Transverse colon (tissue), 4 donors: ENCODE measurements around the gene PC. TPM values are rescaled to one million over a fixed set of nuclear protein-coding genes. Genes with fewer than 3 reads are reported as not detected.

Source experiments
- DNase-seq: peaks from one replicate; pipeline ENCODE4 v3.0.0-alpha.2; 2019
- H3K27ac ChIP-seq, 4 donors: fragments of 200-600 bp; sonication (generic); 2 replicates each; pipeline ENCODE4 v1.5.1; 2016 to 2018; ENCODE audit warnings: inconsistent platforms in 4 of 4
- H3K27me3 ChIP-seq: fragments of 200-600 bp; sonication (generic); 2 replicates; pipeline ENCODE4 v1.5.1; 2017; ENCODE audit warnings: inconsistent platforms
- H3K36me3 ChIP-seq, 4 donors: fragments of 200-600 bp; sonication (generic); 2 replicates each; pipeline ENCODE4 v1.5.1; 2017 to 2019; ENCODE audit warnings: inconsistent platforms in 4 of 4
- H3K4me1 ChIP-seq, 4 donors: fragments of 200-600 bp; sonication (generic); 2 replicates each; pipeline ENCODE4 v1.5.1; 2017 to 2020; ENCODE audit warnings: inconsistent platforms in 4 of 4
- H3K4me3 ChIP-seq, 4 donors: fragments of 200-600 bp; sonication (generic); 1 replicate in 1 of 4; 2 replicates in 3 of 4; pipeline versions ENCODE4 v1.5.1 to v1.6.1; 2017 to 2019; ENCODE audit warnings: inconsistent platforms in 4 of 4
- H3K9me3 ChIP-seq, 2 donors: fragments of 200-600 bp; sonication (generic); 2 replicates each; pipeline ENCODE4 v1.5.1; 2017 to 2019; ENCODE audit warnings: inconsistent platforms in 2 of 2
- EP300 ChIP-seq: sonication (generic); formaldehyde crosslinking; IDR thresholded peaks from one replicate; pipeline ENCODE4 v1.6.1; 2017; ENCODE audit warnings: antibody characterized with exemption, low read depth
- POLR2A ChIP-seq: fragments of 450-650 bp; IDR thresholded peaks from one replicate; pipeline ENCODE4 v1.6.1; 2016; ENCODE audit warnings: antibody characterized with exemption, mild to moderate bottlenecking, moderate library complexity
- POLR2AphosphoS5 ChIP-seq, 3 donors: sonication (generic); formaldehyde crosslinking; IDR thresholded peaks; one replicate each; pipeline ENCODE4 v1.6.1; 2016; ENCODE audit warnings: antibody characterized with exemption in 3 of 3
- WGBS, 2 donors: methylation state at CpG; one replicate each; pipeline ENCODE4 v1.1.5; 2018; ENCODE audit warnings: low coverage in 1 of 2; 5-methylcytosine and 5-hydroxymethylcytosine counted together
- in situ Hi-C, 4 donors: fragments of 200-750 bp; cut with MboI; loops; one replicate each; pipeline versions ENCODE4 v1.15.0 to v1.15.1; 2017; ENCODE audit warnings: low sequenced_read_pairs in 3 of 4, low pct_ligation_motif_present in 1 of 4, low pct_unique_long_range_greater_than_20kb in 1 of 4
- intact Hi-C: fragments of 100-400 bp; cut with DNase I; formaldehyde crosslinking; loops from one replicate; pipeline ENCODE4 v1.15.1; 2023; ENCODE audit warnings: low total_unique reads
- total RNA-seq, 4 donors: library from RNA; depleted of rRNA; stranded (reverse); fragments of >200 nt; gene quantifications; one replicate each; pipeline ENCODE4 v1.1.0, GENCODE V29; 2016
- TF ChIP-seq, protein P1 (sequence below), 5 experiments: fragments of 200-600 bp in 3 of 5; fragments of 450-650 bp in 2 of 5; sonication (generic) in 3 of 5; IDR thresholded peaks; 1 replicate in 2 of 5; 2 replicates in 3 of 5; pipeline ENCODE4 v1.5.1; 2016 to 2017; ENCODE audit warnings: antibody characterized with exemption in 5 of 5, inconsistent platforms in 3 of 5, mild to moderate bottlenecking in 2 of 5, moderate library complexity in 1 of 5

The PC gene
- total RNA-seq, 4 donors from 2014 or later, result 14.9 to 246 (median 38.1) TPM

DNA sequence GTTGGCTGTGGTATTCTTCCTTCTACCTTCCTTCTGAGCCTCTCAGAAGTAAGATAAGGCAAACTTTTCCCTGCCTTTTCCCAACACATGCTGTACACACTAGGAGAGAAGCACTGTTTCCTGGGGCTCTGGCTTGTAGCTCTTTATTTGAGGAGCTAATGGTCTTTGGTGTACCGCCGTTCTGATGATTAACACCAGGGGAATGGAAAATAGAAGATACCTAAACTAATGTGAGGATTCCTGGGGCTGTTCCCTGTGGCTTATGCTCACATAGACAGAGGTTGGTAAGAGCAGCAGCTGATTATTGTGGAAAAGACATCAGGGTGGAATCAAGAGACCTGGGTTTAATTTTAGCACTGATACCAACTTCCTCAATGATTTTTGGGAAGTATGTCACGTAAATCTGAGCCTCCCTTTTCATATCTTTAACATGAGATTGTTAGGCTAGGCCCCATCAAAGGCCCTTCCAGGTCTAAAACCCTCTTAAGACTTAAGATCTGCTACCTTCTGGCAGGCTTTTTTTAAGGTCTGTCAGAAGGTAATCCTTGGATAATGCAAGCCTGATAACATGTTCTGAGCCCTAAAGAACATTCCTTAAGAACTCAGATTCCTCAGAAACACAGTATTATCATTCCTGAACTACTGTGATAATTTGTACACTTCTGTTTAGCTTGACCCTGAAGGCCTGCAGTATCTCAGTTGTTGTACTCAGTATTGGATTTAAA lies 139.8 kb downstream of the PC start:
- Histone ChIP-seq H3K4me3 (no peak overlapping the region), H3K9me3 (no peaks in the 10 kb centered on the region), H3K27ac (no peak overlapping the region), H3K27me3 (no peaks in the 10 kb centered on the region), H3K36me3 (no peaks in the 10 kb centered on the region), H3K4me1 (no peaks in the 10 kb centered on the region)
- in situ Hi-C loops, result no loop called here
- TF ChIP-seq POLR2A, result no peak
- TF ChIP-seq, protein P1, sequence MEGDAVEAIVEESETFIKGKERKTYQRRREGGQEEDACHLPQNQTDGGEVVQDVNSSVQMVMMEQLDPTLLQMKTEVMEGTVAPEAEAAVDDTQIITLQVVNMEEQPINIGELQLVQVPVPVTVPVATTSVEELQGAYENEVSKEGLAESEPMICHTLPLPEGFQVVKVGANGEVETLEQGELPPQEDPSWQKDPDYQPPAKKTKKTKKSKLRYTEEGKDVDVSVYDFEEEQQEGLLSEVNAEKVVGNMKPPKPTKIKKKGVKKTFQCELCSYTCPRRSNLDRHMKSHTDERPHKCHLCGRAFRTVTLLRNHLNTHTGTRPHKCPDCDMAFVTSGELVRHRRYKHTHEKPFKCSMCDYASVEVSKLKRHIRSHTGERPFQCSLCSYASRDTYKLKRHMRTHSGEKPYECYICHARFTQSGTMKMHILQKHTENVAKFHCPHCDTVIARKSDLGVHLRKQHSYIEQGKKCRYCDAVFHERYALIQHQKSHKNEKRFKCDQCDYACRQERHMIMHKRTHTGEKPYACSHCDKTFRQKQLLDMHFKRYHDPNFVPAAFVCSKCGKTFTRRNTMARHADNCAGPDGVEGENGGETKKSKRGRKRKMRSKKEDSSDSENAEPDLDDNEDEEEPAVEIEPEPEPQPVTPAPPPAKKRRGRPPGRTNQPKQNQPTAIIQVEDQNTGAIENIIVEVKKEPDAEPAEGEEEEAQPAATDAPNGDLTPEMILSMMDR (IDR thresholded peaks at IDR 0.05), result no peak
- TF ChIP-seq POLR2AphosphoS5 (IDR thresholded peaks at IDR 0.05), result no peak
- no peak for TF ChIP-seq EP300
- WGBS, 2 donors, result 92 to 94% methylated on average over 3 of the region's 3 CpGs
- no peak for DNase-seq
- intact Hi-C loops, result no loop called here

DNA sequence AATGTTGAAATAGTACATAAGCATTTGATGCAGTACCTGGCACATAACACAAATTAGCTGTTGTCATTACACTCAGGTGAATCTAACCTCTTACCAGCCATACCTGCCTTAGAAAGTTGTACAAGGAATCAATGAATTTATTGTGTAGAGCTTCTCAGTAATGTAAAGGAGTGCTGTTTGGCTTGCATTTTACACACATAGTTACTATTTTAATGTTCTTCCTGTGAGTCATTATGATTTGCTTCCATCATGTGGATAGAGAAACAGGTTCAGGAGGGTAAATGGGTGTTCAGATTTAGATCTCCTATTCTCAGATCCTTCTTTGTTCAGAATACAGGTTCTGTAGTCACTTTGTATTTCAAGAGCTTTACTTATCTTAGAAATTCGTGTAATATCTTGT lies 142.5 kb downstream of the PC start:
- in situ Hi-C loops, result no loop called here
- 67 to 92% methylated on average over 1 of the region's 1 CpG for WGBS, 2 donors
- no peak for DNase-seq

DNA sequence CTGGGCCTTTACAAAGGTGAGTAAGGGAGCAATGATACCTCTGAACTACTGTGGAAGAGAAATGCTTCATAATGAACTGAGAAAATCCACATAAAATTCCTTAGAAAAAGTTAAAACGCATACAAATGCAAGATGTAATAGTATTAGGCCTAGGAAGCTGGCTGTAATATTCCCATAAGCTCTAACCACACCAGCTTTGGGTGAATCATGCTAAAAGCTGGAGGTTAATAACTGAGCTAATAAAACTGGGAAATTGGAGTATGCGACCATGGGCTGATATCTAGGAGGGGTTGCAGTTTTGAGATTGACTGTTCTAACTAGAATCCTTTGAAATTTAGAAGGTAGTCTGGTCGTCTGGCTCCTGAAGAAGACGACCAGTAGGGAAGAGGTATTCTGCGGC lies 143.5 kb downstream of the PC start:
- in situ Hi-C loops, result no loop called here
- TF ChIP-seq, protein P1 (IDR thresholded peaks at IDR 0.05), result no peak
- TF ChIP-seq POLR2AphosphoS5 (IDR thresholded peaks at IDR 0.05) (no peak), POLR2A (no peak), EP300 (no peak)
- intact Hi-C loops, result no loop called here
- no peak for DNase-seq
- no peaks in the 10 kb centered on the region for H3K27me3 ChIP-seq
- H3K4me1 ChIP-seq, result no peaks in the 10 kb centered on the region
- H3K4me3 ChIP-seq, result no peak overlapping the region
- H3K36me3 ChIP-seq, result no peaks in the 10 kb centered on the region
- no peaks in the 10 kb centered on the region for H3K9me3 ChIP-seq
- no peak overlapping the region for H3K27ac ChIP-seq
- WGBS, 2 donors, result 81 to 91% methylated on average over 5 of the region's 5 CpGs

More for the DNA sequence above, 142.5 kb downstream of the PC start:
- Histone ChIP-seq H3K36me3 (no peaks in the 10 kb centered on the region), H3K4me1 (no peaks in the 10 kb centered on the region), H3K9me3 (no peaks in the 10 kb centered on the region), H3K4me3 (no peak overlapping the region), H3K27me3 (no peaks in the 10 kb centered on the region), H3K27ac (no peak overlapping the region)
- TF ChIP-seq POLR2A (no peak), POLR2AphosphoS5 (IDR thresholded peaks at IDR 0.05) (no peak), EP300 (no peak)
- TF ChIP-seq, protein P1 (IDR thresholded peaks at IDR 0.05), result no peak
- intact Hi-C loops, result no loop called here

DNA sequence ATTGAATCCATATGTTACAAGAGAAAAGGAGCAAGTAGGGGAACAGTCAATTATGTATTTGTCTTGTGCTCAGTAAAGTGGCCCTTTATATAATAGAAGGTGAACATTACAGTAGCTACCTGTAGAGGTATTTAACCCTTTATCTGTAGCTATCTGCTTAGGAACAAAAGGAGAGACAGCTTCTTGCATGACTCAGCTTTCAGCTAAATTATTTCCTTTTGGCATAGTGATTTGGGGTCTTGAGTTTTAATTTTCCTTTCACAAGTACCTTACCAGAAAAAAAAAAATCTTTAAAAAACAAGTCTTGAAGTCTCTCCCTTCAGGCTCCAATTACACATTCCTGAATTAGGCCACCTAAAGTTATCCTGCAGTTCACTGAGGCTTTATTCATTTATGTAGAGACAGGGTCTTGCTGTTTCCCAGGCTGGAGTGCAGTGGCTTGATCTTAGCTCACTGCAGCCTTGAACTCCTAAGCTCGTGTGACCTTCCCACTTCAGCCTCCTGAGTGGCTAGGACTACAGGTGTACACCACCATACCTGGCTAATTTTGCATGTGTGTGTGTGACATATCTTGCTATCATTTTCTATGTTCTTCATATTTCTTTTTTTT lies 147.5 kb downstream of the PC start:
- in situ Hi-C loops, result no loop called here
- TF ChIP-seq EP300, result no peak
- no peak for TF ChIP-seq POLR2AphosphoS5 (IDR thresholded peaks at IDR 0.05)

More for the DNA sequence above, 147.5 kb downstream of the PC start:
- Histone ChIP-seq H3K27me3 (no peaks in the 10 kb centered on the region), H3K4me1 (no peaks in the 10 kb centered on the region), H3K4me3 (no peak overlapping the region), H3K36me3 (no peaks in the 10 kb centered on the region), H3K9me3 (no peaks in the 10 kb centered on the region), H3K27ac (no peak overlapping the region)
- 100% methylated on average over 1 of the region's 1 CpG for WGBS, 2 donors
- DNase-seq, result no peak
- intact Hi-C loops, result no loop called here
